NCI-H146 (cell line): ENCODE data around the gene MRPL38.
"Not testable (repeated sequence)": the region's sequence is repeated elsewhere in the genome, so short reads cannot be mapped to it uniquely, and the experiment has no call there.

Experiments
- DNase-seq: peaks from one replicate; lab custom pipeline; 2025; lab: John Stamatoyannopoulos, UW

Gene MRPL38

GRCh38 chr17:75896415-75897159, 8.1 kb downstream of the MRPL38 start, which contains the start of gene TRIM65:
TSS of gene TRIM65 (minus strand) at chr17:75896951. CDS start at chr17:75896937, 14 bp downstream.
- peak; percentile 82 for DNase-seq

- no peak for DNase-seq
These were observed 9.1 kb downstream of the MRPL38 start for GRCh38 chr17:75895370-75896155.

GRCh38 chr17:75894049-75894733, 10.5 kb downstream of the MRPL38 start:
- no peak for DNase-seq

GRCh38 chr17:75893305-75894048, 11.2 kb downstream of the MRPL38 start:
- no peak for DNase-seq

- DNase-seq, result no peak
These were observed 12.0 kb downstream of the MRPL38 start for GRCh38 chr17:75892556-75893224.

GRCh38 chr17:75891605-75892555, 12.8 kb downstream of the MRPL38 start:
- no peak for DNase-seq

- no peak for DNase-seq
These were observed 13.6 kb downstream of the MRPL38 start for GRCh38 chr17:75891022-75891604.

- no peak for DNase-seq
These were observed 15.2 kb downstream of the MRPL38 start for GRCh38 chr17:75889454-75889853.

GRCh38 chr17:75888484-75888883, 16.2 kb downstream of the MRPL38 start:
- DNase-seq, result no peak

- not testable (repeated sequence) for DNase-seq
These were observed 18.8 kb downstream of the MRPL38 start for GRCh38 chr17:75885860-75886259.

- no peak for DNase-seq
These were observed 19.3 kb downstream of the MRPL38 start for GRCh38 chr17:75885431-75885830.

GRCh38 chr17:75881678-75882454, 22.8 kb downstream of the MRPL38 start:
- no peak for DNase-seq

- DNase-seq, result no peak
These were observed 24.4 kb downstream of the MRPL38 start for GRCh38 chr17:75880266-75880665.

- peak; percentile 65 for DNase-seq
These were observed 26.3 kb downstream of the MRPL38 start, which contains the start of gene TRIM47 for GRCh38 chr17:75878174-75878998. TSS of gene TRIM47 (minus strand) at chr17:75878581. CDS start at chr17:75878548, 33 bp downstream.

GRCh38 chr17:75877752-75878173, 26.9 kb downstream of the MRPL38 start:
- peak; percentile 73 for DNase-seq

- no peak for DNase-seq
These were observed 27.5 kb downstream of the MRPL38 start for GRCh38 chr17:75876938-75877751.
